ENCODE results near the gene ST6GALNAC4. TPM values are rescaled to one million over a fixed set of nuclear protein-coding genes. Genes with fewer than 3 reads are reported as not detected.
A peak's percentile ranks its signal among the peaks of the same experiment; 100 is the strongest.

The ST6GALNAC4 gene
- total RNA-seq, result 10 to 100 TPM in 1 of 2 donors, 1 to 10 TPM in 1; 8.0 to 19.7 TPM
- polyA plus RNA-seq (ENCODE audit: insufficient read length in 2 of 2), result 10 to 100 TPM; 19.4 to 20.2 TPM
- long read RNA-seq, donor 1, partial matches to known transcripts, result 0 of 4 reads
- long read RNA-seq, donor 1, other reads (novel, unspliced or antisense), result 0 of 4 reads
- long read RNA-seq, donor 2, transcript ST6GALNAC4-201 (6 exons, 1,691 nt), result major isoform, 5 of 5 reads
- long read RNA-seq, donor 2, partial matches to known transcripts, result 0 of 5 reads
- long read RNA-seq, donor 2, other reads (novel, unspliced or antisense), result 0 of 5 reads
- long read RNA-seq, donor 3, partial matches to known transcripts, result 0 of 2 reads
- long read RNA-seq, donor 3, other reads (novel, unspliced or antisense), result 0 of 2 reads
- long read RNA-seq, donor 4, transcript ST6GALNAC4-201 (6 exons, 1,691 nt), result major isoform, 5 of 5 reads
- long read RNA-seq, donor 4, partial matches to known transcripts, result 0 of 5 reads
- long read RNA-seq, donor 4, other reads (novel, unspliced or antisense), result 0 of 5 reads

GRCh38 chr9:127916720-127917581 is at the start of gene ST6GALNAC4:
TSS of gene ST6GALNAC4 (minus strand) at chr9:127917041. CDS start at chr9:127916419, 622 bp downstream.
- Histone ChIP-seq H3K4me3 (ENCODE audit: low read depth, low read length) (peak within 1 kb of the TSS; percentile 76), H3K9me3 (ENCODE audit: control insufficient read depth, insufficient read depth, low read length) (no peaks in the 10 kb centered on the region), H3K4me1 (ENCODE audit: control insufficient read depth, insufficient read depth, low read length) (peaks cover 43% of the 10 kb centered on the region), H3K27me3 (ENCODE audit: control insufficient read depth, insufficient read depth, low read length) (peaks cover 2% of the 10 kb centered on the region), H3K36me3 (ENCODE audit: control insufficient read depth, insufficient read depth, low read length) (peaks cover 31% of the 10 kb centered on the region), H3K27ac (ENCODE audit: low read depth, low read length) (peak within 1 kb of the TSS; percentile 75)
- DNase-seq (ENCODE audit: low read depth in 4 of 6, low spot score in 6 of 6), result peak in 5 of 6 donors; percentile 78 to 95 (median 85)
- under 1% methylated on average over 62 of the region's 71 CpGs for WGBS (ENCODE audit: insufficient coverage)

GRCh38 chr9:127965953-127966352 is 49.1 kb upstream of the ST6GALNAC4 start:
- Histone ChIP-seq H3K4me3 (ENCODE audit: low read depth, low read length) (peak overlapping the region; percentile 1), H3K36me3 (ENCODE audit: control insufficient read depth, insufficient read depth, low read length) (peaks cover 29% of the 10 kb centered on the region), H3K27me3 (ENCODE audit: control insufficient read depth, insufficient read depth, low read length) (no peaks in the 10 kb centered on the region), H3K4me1 (ENCODE audit: control insufficient read depth, insufficient read depth, low read length) (peaks cover 99% of the 10 kb centered on the region), H3K9me3 (ENCODE audit: control insufficient read depth, insufficient read depth, low read length) (no peaks in the 10 kb centered on the region), H3K27ac (ENCODE audit: low read depth, low read length) (peak overlapping the region; percentile 99)
- 69% methylated on average over 4 of the region's 6 CpGs for WGBS (ENCODE audit: insufficient coverage)
- DNase-seq (ENCODE audit: low read depth in 4 of 6, low spot score in 6 of 6), result no peak

- 83% methylated on average over 14 of the region's 19 CpGs for WGBS (ENCODE audit: insufficient coverage)
- Histone ChIP-seq H3K27ac (ENCODE audit: low read depth, low read length) (peak overlapping the region; percentile 40), H3K4me1 (ENCODE audit: control insufficient read depth, insufficient read depth, low read length) (peaks cover 86% of the 10 kb centered on the region), H3K4me3 (ENCODE audit: low read depth, low read length) (no peak overlapping the region), H3K9me3 (ENCODE audit: control insufficient read depth, insufficient read depth, low read length) (no peaks in the 10 kb centered on the region), H3K36me3 (ENCODE audit: control insufficient read depth, insufficient read depth, low read length) (peaks cover 25% of the 10 kb centered on the region), H3K27me3 (ENCODE audit: control insufficient read depth, insufficient read depth, low read length) (no peaks in the 10 kb centered on the region)
- no peak for DNase-seq (ENCODE audit: low read depth in 4 of 6, low spot score in 6 of 6)
Measured at GRCh38 chr9:127963359-127964064, 46.7 kb upstream of the ST6GALNAC4 start.

- Histone ChIP-seq H3K9me3 (ENCODE audit: control insufficient read depth, insufficient read depth, low read length) (no peaks in the 10 kb centered on the region), H3K4me3 (ENCODE audit: low read depth, low read length) (no peak overlapping the region), H3K27me3 (ENCODE audit: control insufficient read depth, insufficient read depth, low read length) (no peaks in the 10 kb centered on the region), H3K36me3 (ENCODE audit: control insufficient read depth, insufficient read depth, low read length) (peaks cover 25% of the 10 kb centered on the region), H3K4me1 (ENCODE audit: control insufficient read depth, insufficient read depth, low read length) (peaks cover 81% of the 10 kb centered on the region), H3K27ac (ENCODE audit: low read depth, low read length) (peak overlapping the region; percentile 40)
- no peak for DNase-seq (ENCODE audit: low read depth in 4 of 6, low spot score in 6 of 6)
- WGBS (ENCODE audit: insufficient coverage), result 73% methylated on average over 2 of the region's 3 CpGs
Measured at GRCh38 chr9:127963041-127963358, 46.2 kb upstream of the ST6GALNAC4 start.

GRCh38 chr9:127962278-127962677 is 45.4 kb upstream of the ST6GALNAC4 start:
- Histone ChIP-seq H3K4me3 (ENCODE audit: low read depth, low read length) (no peak overlapping the region), H3K9me3 (ENCODE audit: control insufficient read depth, insufficient read depth, low read length) (peaks cover 2% of the 10 kb centered on the region), H3K36me3 (ENCODE audit: control insufficient read depth, insufficient read depth, low read length) (peaks cover 25% of the 10 kb centered on the region), H3K4me1 (ENCODE audit: control insufficient read depth, insufficient read depth, low read length) (peaks cover 74% of the 10 kb centered on the region), H3K27me3 (ENCODE audit: control insufficient read depth, insufficient read depth, low read length) (no peaks in the 10 kb centered on the region), H3K27ac (ENCODE audit: low read depth, low read length) (peak overlapping the region; percentile 40)
- 48% methylated on average over 3 of the region's 3 CpGs for WGBS (ENCODE audit: insufficient coverage)
- DNase-seq (ENCODE audit: low read depth in 4 of 6, low spot score in 6 of 6), result no peak

GRCh38 chr9:127961613-127962155 is 44.8 kb upstream of the ST6GALNAC4 start:
- WGBS (ENCODE audit: insufficient coverage), result 95% methylated on average over 13 of the region's 13 CpGs
- H3K4me3 ChIP-seq (ENCODE audit: low read depth, low read length), result no peak overlapping the region
- peaks cover 68% of the 10 kb centered on the region for H3K4me1 ChIP-seq (ENCODE audit: control insufficient read depth, insufficient read depth, low read length)
- H3K27me3 ChIP-seq (ENCODE audit: control insufficient read depth, insufficient read depth, low read length), result no peaks in the 10 kb centered on the region
- H3K36me3 ChIP-seq (ENCODE audit: control insufficient read depth, insufficient read depth, low read length), result peaks cover 25% of the 10 kb centered on the region
- no peak for DNase-seq (ENCODE audit: low read depth in 4 of 6, low spot score in 6 of 6)
- peak overlapping the region; percentile 33 for H3K27ac ChIP-seq (ENCODE audit: low read depth, low read length)
- peaks cover 2% of the 10 kb centered on the region for H3K9me3 ChIP-seq (ENCODE audit: control insufficient read depth, insufficient read depth, low read length)

- no peaks in the 10 kb centered on the region for H3K27me3 ChIP-seq (ENCODE audit: control insufficient read depth, insufficient read depth, low read length)
- WGBS (ENCODE audit: insufficient coverage), result 93% methylated on average over 2 of the region's 2 CpGs
- peaks cover 2% of the 10 kb centered on the region for H3K9me3 ChIP-seq (ENCODE audit: control insufficient read depth, insufficient read depth, low read length)
- H3K27ac ChIP-seq (ENCODE audit: low read depth, low read length), result no peak overlapping the region
- H3K4me1 ChIP-seq (ENCODE audit: control insufficient read depth, insufficient read depth, low read length), result peaks cover 62% of the 10 kb centered on the region
- H3K36me3 ChIP-seq (ENCODE audit: control insufficient read depth, insufficient read depth, low read length), result peaks cover 25% of the 10 kb centered on the region
- H3K4me3 ChIP-seq (ENCODE audit: low read depth, low read length), result no peak overlapping the region
- no peak for DNase-seq (ENCODE audit: low read depth in 4 of 6, low spot score in 6 of 6)
Measured at GRCh38 chr9:127961155-127961490, 44.3 kb upstream of the ST6GALNAC4 start.

- no peak for DNase-seq (ENCODE audit: low read depth in 4 of 6, low spot score in 6 of 6)
- 50% methylated on average over 11 of the region's 11 CpGs for WGBS (ENCODE audit: insufficient coverage)
- peaks cover 2% of the 10 kb centered on the region for H3K9me3 ChIP-seq (ENCODE audit: control insufficient read depth, insufficient read depth, low read length)
- H3K27me3 ChIP-seq (ENCODE audit: control insufficient read depth, insufficient read depth, low read length), result no peaks in the 10 kb centered on the region
- peaks cover 25% of the 10 kb centered on the region for H3K36me3 ChIP-seq (ENCODE audit: control insufficient read depth, insufficient read depth, low read length)
- peaks cover 61% of the 10 kb centered on the region for H3K4me1 ChIP-seq (ENCODE audit: control insufficient read depth, insufficient read depth, low read length)
- H3K4me3 ChIP-seq (ENCODE audit: low read depth, low read length), result no peak overlapping the region
- H3K27ac ChIP-seq (ENCODE audit: low read depth, low read length), result peak overlapping the region; percentile 59
Measured at GRCh38 chr9:127960410-127961154, 43.7 kb upstream of the ST6GALNAC4 start.

Data from spinal cord (tissue), 10 donors.